Prostate gland (tissue), 2 donors: ENCODE data around the gene CD180. TPM values are rescaled to one million over a fixed set of nuclear protein-coding genes. Genes with fewer than 3 reads are reported as not detected.

Experiments used
- DNase-seq: peaks from one replicate; pipeline ENCODE4 v3.0.0-alpha.2; 2019; ENCODE audit warnings: low spot score
- H3K27ac ChIP-seq, 2 donors: fragments of 200-600 bp; sonication (generic); 2 replicates each; pipeline ENCODE4 v1.5.1; 2017 to 2019
- H3K27me3 ChIP-seq: fragments of 200-600 bp; sonication (generic); replicated peaks from 2 replicates; pipeline ENCODE4 v1.5.1; 2019; ENCODE audit not compliant: insufficient read depth
- H3K36me3 ChIP-seq, 2 donors: fragments of 200-600 bp; sonication (generic); 1 replicate in 1 of 2; 2 replicates in 1 of 2; pipeline versions ENCODE4 v1.5.1 to v1.8.1; 2017 to 2019
- H3K4me1 ChIP-seq: fragments of 200-600 bp; sonication (generic); replicated peaks from 2 replicates; pipeline ENCODE4 v1.5.1; 2019
- H3K4me3 ChIP-seq, 2 donors: fragments of 200-600 bp; sonication (generic); 2 replicates each; pipeline ENCODE4 v1.5.1; 2017 to 2019
- H3K9me3 ChIP-seq: fragments of 200-600 bp; sonication (generic); 2 replicates; pipeline ENCODE4 v1.5.1; 2017
- POLR2A ChIP-seq: fragments of 450-650 bp; IDR thresholded peaks from one replicate; pipeline ENCODE4 v1.6.1; 2016; ENCODE audit warnings: antibody characterized with exemption, mild to moderate bottlenecking
- POLR2AphosphoS5 ChIP-seq: sonication (generic); formaldehyde crosslinking; IDR thresholded peaks from one replicate; pipeline ENCODE4 v1.6.1; 2017; ENCODE audit warnings: antibody characterized with exemption
- WGBS: methylation state at CpG from one replicate; pipeline ENCODE4 v1.1.5; 2018; 5-methylcytosine and 5-hydroxymethylcytosine counted together
- intact Hi-C: fragments of 100-400 bp; cut with DNase I; formaldehyde crosslinking; loops from one replicate; pipeline ENCODE4 v1.14.2; 2022
- total RNA-seq, 2 donors: library from RNA; depleted of rRNA; stranded (reverse); fragments of >200 nt; gene quantifications; one replicate each; pipeline ENCODE4 v1.1.0, GENCODE V29; 2016
- TF ChIP-seq, protein P1 (sequence below), 4 experiments: fragments of 200-600 bp in 2 of 4; fragments of 450-650 bp in 2 of 4; sonication (generic) in 2 of 4; IDR thresholded peaks; 1 replicate in 3 of 4; 2 replicates in 1 of 4; pipeline ENCODE4 v1.5.1; 2016 to 2019; ENCODE audit warnings: antibody characterized with exemption in 4 of 4, mild to moderate bottlenecking in 2 of 4, moderate library complexity in 2 of 4

The CD180 gene
- total RNA-seq, 2 donors from 2014 or later: 0.18 to 0.68 TPM

DNA sequence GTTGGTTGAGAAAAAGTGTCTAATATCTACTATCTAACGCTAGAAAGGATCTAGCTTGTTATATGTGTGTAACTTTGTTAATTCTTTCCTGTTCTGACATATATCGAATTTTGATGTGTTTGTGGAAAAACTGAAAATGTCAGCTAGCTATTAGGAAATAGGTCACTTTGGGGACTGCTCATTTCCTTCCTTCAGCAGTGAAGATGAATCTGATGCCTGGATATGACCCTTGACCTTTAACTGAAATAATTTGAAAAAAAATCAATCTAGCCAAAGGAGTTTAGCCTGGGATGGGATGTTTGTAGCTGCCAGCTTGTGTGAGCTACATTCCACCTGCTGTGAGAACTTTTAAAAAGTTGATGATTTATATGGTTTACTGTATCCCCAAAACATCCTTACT lies 66.8 kb downstream of the CD180 start:
- Histone ChIP-seq H3K27me3 (no peaks in the 10 kb centered on the region), H3K4me3 (no peak overlapping the region), H3K9me3 (no peaks in the 10 kb centered on the region), H3K4me1 (no peaks in the 10 kb centered on the region), H3K27ac (no peak overlapping the region), H3K36me3 (no peaks in the 10 kb centered on the region)
- intact Hi-C loops: no loop called here
- WGBS: 97% methylated on average over 2 of the region's 2 CpGs
- DNase-seq: no peak
- TF ChIP-seq, protein P1, sequence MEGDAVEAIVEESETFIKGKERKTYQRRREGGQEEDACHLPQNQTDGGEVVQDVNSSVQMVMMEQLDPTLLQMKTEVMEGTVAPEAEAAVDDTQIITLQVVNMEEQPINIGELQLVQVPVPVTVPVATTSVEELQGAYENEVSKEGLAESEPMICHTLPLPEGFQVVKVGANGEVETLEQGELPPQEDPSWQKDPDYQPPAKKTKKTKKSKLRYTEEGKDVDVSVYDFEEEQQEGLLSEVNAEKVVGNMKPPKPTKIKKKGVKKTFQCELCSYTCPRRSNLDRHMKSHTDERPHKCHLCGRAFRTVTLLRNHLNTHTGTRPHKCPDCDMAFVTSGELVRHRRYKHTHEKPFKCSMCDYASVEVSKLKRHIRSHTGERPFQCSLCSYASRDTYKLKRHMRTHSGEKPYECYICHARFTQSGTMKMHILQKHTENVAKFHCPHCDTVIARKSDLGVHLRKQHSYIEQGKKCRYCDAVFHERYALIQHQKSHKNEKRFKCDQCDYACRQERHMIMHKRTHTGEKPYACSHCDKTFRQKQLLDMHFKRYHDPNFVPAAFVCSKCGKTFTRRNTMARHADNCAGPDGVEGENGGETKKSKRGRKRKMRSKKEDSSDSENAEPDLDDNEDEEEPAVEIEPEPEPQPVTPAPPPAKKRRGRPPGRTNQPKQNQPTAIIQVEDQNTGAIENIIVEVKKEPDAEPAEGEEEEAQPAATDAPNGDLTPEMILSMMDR (IDR thresholded peaks at IDR 0.05): no peak
- TF ChIP-seq POLR2A: no peak
- no peak for TF ChIP-seq POLR2AphosphoS5
